ENCODE data around the gene SCN3A.

- TF ChIP-seq CTCF (IDR thresholded peaks at IDR 0.05): no peak
- no peak for TF ChIP-seq POLR2AphosphoS5 (IDR thresholded peaks at IDR 0.05)
Measured at GRCh38 chr2:165248238-165248637, 44.4 kb upstream of the SCN3A start.
